ENCODE data around the gene PRDM16.

PRDM16 gene

DNA sequence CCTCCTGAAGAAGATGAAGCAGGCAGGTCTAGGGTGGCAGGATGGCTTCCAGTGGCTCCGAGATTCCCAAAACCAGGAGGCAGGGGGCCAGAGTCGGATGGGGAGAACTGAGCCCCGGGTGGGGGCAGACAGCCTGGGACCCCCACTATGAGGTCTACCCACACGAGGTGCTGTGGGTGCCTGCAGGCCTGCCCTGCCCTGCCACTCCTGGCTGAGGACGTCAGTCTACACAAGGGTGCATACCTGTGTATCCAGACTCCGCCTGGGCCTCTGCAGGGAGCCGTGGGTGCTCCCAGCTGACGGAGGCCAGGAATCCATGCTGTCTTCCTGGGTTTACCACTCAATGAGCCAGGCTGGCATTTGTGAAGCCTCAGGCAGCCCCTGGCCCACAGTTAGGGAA, 80.3 kb downstream of the PRDM16 start:
- DNase-seq (ENCODE audit: low read depth in 2 of 2) = no peak
- TF ChIP-seq, protein P1, sequence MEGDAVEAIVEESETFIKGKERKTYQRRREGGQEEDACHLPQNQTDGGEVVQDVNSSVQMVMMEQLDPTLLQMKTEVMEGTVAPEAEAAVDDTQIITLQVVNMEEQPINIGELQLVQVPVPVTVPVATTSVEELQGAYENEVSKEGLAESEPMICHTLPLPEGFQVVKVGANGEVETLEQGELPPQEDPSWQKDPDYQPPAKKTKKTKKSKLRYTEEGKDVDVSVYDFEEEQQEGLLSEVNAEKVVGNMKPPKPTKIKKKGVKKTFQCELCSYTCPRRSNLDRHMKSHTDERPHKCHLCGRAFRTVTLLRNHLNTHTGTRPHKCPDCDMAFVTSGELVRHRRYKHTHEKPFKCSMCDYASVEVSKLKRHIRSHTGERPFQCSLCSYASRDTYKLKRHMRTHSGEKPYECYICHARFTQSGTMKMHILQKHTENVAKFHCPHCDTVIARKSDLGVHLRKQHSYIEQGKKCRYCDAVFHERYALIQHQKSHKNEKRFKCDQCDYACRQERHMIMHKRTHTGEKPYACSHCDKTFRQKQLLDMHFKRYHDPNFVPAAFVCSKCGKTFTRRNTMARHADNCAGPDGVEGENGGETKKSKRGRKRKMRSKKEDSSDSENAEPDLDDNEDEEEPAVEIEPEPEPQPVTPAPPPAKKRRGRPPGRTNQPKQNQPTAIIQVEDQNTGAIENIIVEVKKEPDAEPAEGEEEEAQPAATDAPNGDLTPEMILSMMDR (IDR thresholded peaks at IDR 0.05; ENCODE audit: low read depth, low read length) = no peak
- no peak overlapping the region for H3K4me3 ChIP-seq (replicated peaks in 1 of 2; ENCODE audit: low read depth in 2 of 2, low read length in 2 of 2)

GRCh38 chr1:3151456-3151855, 82.5 kb downstream of the PRDM16 start:
- no peak for DNase-seq (ENCODE audit: low read depth in 2 of 2)
- TF ChIP-seq, protein P1 (IDR thresholded peaks at IDR 0.05; ENCODE audit: low read depth, low read length) = no peak
- no peak overlapping the region for H3K4me3 ChIP-seq (replicated peaks in 1 of 2; ENCODE audit: low read depth in 2 of 2, low read length in 2 of 2)

GRCh38 chr1:3152143-3152542, 83.1 kb downstream of the PRDM16 start:
- TF ChIP-seq, protein P1 (IDR thresholded peaks at IDR 0.05; ENCODE audit: low read depth, low read length) = no peak
- H3K4me3 ChIP-seq (replicated peaks in 1 of 2; ENCODE audit: low read depth in 2 of 2, low read length in 2 of 2) = no peak overlapping the region

GRCh38 chr1:3153197-3153596, 84.2 kb downstream of the PRDM16 start:
- no peak overlapping the region for H3K4me3 ChIP-seq (replicated peaks in 1 of 2; ENCODE audit: low read depth in 2 of 2, low read length in 2 of 2)
- TF ChIP-seq, protein P1 (IDR thresholded peaks at IDR 0.05; ENCODE audit: low read depth, low read length) = no peak
- no peak for DNase-seq (ENCODE audit: low read depth in 2 of 2)

More at GRCh38 chr1:3152143-3152542, 83.1 kb downstream of the PRDM16 start:
- no peak for DNase-seq (ENCODE audit: low read depth in 2 of 2)

GRCh38 chr1:3153902-3154795, 85.1 kb downstream of the PRDM16 start:
- no peak for DNase-seq (ENCODE audit: low read depth in 2 of 2)
- TF ChIP-seq, protein P1 (IDR thresholded peaks at IDR 0.05; ENCODE audit: low read depth, low read length) = no peak
- no peak overlapping the region for H3K4me3 ChIP-seq (replicated peaks in 1 of 2; ENCODE audit: low read depth in 2 of 2, low read length in 2 of 2)

DNA sequence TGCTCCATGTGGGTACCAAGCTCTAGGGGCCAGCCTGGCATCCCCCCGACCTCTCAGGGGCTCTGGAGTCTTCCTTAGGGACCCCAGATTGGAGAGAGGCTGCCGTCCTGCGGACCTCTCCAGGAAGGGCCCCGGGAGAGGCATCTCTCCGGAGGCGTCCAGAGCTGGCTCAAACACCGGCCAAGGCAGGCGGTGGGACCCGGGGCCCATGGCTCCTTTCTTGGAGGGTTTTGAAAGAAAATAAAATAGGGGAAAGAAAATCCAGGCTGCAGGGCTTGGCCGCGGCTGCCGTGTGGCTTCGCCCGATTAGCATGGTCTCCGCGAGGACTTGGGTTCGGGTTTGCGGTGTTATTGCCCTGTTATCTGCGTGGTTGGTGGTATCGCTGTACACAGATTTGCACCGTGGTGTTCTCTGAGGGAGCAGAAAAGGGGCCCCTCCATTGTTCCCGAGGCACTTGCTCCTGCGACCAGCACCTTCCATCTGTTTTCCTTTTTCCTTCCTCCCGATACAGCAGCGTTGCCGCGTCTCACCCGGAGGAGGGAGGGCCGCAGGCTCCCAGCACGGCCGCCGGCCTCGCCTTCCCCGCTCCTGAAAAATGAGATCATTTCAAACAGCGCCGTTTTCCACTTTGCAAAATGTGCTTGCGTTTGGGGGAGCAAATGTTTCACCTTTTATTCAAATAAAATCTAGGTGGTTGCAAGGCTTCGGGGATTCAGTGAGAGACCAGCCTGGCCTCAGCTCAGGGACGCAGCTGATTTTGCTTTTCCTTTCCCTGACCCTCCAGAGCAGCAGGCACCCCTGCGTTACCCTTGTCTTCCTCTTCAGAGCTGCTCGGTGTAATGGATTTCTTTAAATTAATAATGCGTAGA, 86.3 kb downstream of the PRDM16 start:
- no peak for DNase-seq (ENCODE audit: low read depth in 2 of 2)
- TF ChIP-seq, protein P1 (IDR thresholded peaks at IDR 0.05; ENCODE audit: low read depth, low read length) = no peak
- no peak overlapping the region for H3K4me3 ChIP-seq (replicated peaks in 1 of 2; ENCODE audit: low read depth in 2 of 2, low read length in 2 of 2)

Data from cardiac fibroblast (primary cell).